ENCODE measurements around the gene RBM23.

The RBM23 gene

DNA sequence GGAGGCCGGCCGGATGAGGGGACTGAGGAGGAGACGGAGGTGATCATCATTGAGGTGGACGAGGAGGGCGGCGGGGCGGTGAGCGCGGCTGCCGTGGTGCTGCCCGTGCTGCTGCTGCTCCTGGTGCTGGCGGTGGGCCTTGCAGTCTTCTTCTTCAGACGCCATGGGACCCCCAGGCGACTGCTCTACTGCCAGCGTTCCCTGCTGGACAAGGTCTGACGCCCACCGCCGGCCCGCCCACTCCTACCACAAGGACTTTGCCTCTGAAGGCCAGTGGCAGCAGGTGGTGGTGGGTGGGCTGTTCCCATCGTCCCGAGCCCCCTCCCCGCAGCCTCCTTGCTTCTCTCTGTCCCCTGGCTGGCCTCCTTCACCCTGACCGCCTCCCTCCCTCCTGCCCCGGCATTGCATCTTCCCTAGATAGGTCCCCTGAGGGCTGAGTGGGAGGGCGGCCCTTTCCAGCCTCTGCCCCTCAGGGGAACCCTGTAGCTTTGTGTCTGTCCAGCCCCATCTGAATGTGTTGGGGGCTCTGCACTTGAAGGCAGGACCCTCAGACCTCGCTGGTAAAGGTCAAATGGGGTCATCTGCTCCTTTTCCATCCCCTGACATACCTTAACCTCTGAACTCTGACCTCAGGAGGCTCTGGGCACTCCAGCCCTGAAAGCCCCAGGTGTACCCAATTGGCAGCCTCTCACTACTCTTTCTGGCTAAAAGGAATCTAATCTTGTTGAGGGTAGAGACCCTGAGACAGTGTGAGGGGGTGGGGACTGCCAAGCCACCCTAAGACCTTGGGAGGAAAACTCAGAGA, 72.9 kb downstream of the RBM23 start:
- CTCF ChIA-PET, result interaction anchor here (0.9 to 1.5 kb wide), 2 partner anchors 23 to 276 kb away, joined by 4 to 5 read pairs; no protein-coding TSS in a partner anchor
- DNase-seq, result no peak
- Mint-ChIP-seq H3K36me3 (no peaks in the 10 kb centered on the region), H3K27ac (no peak overlapping the region), H3K27me3 (peaks cover 91% of the 10 kb centered on the region), H3K4me3 (no peak overlapping the region), H3K4me1 (peaks cover under 1% of the 10 kb centered on the region), H3K9me3 (no peaks in the 10 kb centered on the region)

DNA sequence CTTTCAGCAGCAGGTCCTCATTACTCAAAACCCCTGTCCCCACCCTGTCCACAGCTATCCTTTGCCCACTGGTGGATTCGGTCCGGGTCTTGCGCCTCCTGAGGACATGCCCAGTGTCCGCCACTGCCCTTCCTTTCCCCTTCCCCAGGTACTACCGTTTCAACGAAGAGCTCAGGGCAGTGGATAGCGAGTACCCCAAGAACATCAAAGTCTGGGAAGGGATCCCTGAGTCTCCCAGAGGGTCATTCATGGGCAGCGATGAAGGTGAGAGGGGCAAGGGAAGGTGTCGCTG, 73.9 kb downstream of the RBM23 start:
- H3K9me3 Mint-ChIP-seq, result no peaks in the 10 kb centered on the region
- DNase-seq, result no peak
- H3K4me1 Mint-ChIP-seq, result no peaks in the 10 kb centered on the region
- H3K4me3 Mint-ChIP-seq, result no peak overlapping the region
- no peak overlapping the region for H3K27ac Mint-ChIP-seq
- peaks cover 91% of the 10 kb centered on the region for H3K27me3 Mint-ChIP-seq
- CTCF ChIA-PET, result interaction anchor here (0.9 to 1.5 kb wide), 3 partner anchors 8 to 275 kb away, joined by 4 to 5 read pairs (median 4); no protein-coding TSS in a partner anchor
- no peaks in the 10 kb centered on the region for H3K36me3 Mint-ChIP-seq

DNA sequence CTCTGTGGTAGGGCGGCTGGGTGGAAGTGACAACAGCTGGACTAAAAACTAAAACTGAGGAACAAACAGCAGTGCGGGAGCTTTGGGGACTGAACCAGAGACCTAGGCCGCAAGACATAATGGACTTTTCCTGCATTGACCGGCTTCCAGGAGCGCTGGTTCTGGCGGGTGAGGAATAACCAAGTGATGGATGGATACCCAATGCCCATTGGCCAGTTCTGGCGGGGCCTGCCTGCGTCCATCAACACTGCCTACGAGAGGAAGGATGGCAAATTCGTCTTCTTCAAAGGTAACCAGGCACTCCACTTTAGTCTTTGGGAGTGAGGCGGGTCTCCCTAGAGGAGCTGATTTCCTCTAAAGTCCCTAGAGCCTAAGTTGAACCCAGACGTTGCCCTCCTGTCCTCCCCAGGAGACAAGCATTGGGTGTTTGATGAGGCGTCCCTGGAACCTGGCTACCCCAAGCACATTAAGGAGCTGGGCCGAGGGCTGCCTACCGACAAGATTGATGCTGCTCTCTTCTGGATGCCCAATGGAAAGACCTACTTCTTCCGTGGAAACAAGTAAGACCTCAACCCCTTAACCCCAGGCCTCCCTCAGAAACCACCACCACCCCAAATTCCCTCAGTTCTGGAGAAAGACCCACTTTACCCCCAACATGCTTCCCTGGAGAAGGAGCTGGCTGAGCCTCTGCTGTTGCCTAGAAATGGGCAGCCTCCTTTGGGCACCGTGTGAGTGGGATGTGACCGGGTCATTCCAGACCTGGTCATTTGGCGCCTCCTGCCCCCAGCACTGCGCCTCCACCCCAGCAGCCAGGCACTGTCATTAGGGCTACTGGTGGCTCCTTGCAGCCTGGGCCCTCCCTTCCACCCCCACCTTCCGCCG, 74.5 kb downstream of the RBM23 start:
- Mint-ChIP-seq H3K27me3 (peaks cover 90% of the 10 kb centered on the region), H3K36me3 (no peaks in the 10 kb centered on the region), H3K4me3 (no peak overlapping the region), H3K9me3 (no peaks in the 10 kb centered on the region), H3K27ac (no peak overlapping the region), H3K4me1 (no peaks in the 10 kb centered on the region)
- CTCF ChIA-PET, result interaction anchor here (1.0 to 1.5 kb wide), 4 partner anchors 9 to 274 kb away, joined by 3 to 5 read pairs (median 4); no protein-coding TSS in a partner anchor
- DNase-seq, result no peak

Data from activated naive CD4-positive, alpha-beta T cell treated with anti-CD3 and anti-CD28 coated beads, Interleukin-2, amount 10 ng/mL, durations not matched to agents 7 days and 5 days (primary cell).